Hematopoietic multipotent progenitor cell treated with erythropoietin and hydrocortisone succinate and interleukin-3 and kit ligand, for 8 days (in vitro differentiated cells): Measurements from ENCODE around the gene USP44.
"Not testable (repeated sequence)": the region's sequence is repeated elsewhere in the genome, so short reads cannot be mapped to it uniquely, and the experiment has no call there.

Source experiments
- DNase-seq: peaks from one replicate; pipeline ENCODE4 v3.0.0-alpha.2; 2015

USP44 gene

GRCh38 chr12:95505039-95505438 is 46.2 kb downstream of the USP44 start:
- no peak for DNase-seq

GRCh38 chr12:95504140-95504539 is 47.1 kb downstream of the USP44 start:
- DNase-seq: no peak

- DNase-seq: peak; percentile 62
Observed at GRCh38 chr12:95499772-95500171, 51.5 kb downstream of the USP44 start.

- no peak for DNase-seq
Observed at GRCh38 chr12:95498968-95499367, 52.3 kb downstream of the USP44 start.

GRCh38 chr12:95497031-95497430 is 54.2 kb downstream of the USP44 start:
- DNase-seq: no peak

GRCh38 chr12:95495433-95495832 is 55.8 kb downstream of the USP44 start:
- DNase-seq: no peak

GRCh38 chr12:95494888-95495287 is 56.4 kb downstream of the USP44 start:
- DNase-seq: no peak

GRCh38 chr12:95492462-95492861 is 58.8 kb downstream of the USP44 start:
- DNase-seq: no peak

GRCh38 chr12:95487024-95487423 is 64.3 kb downstream of the USP44 start:
- no peak for DNase-seq

- no peak for DNase-seq
Observed at GRCh38 chr12:95484524-95484923, 66.8 kb downstream of the USP44 start.

- DNase-seq: not testable (repeated sequence)
Observed at GRCh38 chr12:95482564-95482963, 68.7 kb downstream of the USP44 start.

GRCh38 chr12:95481888-95482287 is 69.4 kb downstream of the USP44 start:
- no peak for DNase-seq

- no peak for DNase-seq
Observed at GRCh38 chr12:95481072-95481471, 70.2 kb downstream of the USP44 start.

GRCh38 chr12:95480230-95480629 is 71.0 kb downstream of the USP44 start:
- peak; percentile 25 for DNase-seq

GRCh38 chr12:95474660-95474958 is 76.7 kb downstream of the USP44 start:
- DNase-seq: peak; percentile 38

GRCh38 chr12:95473884-95474659 is 77.2 kb downstream of the USP44 start, which contains the start of gene METAP2:
TSS of gene METAP2 (plus strand) at chr12:95474152. CDS start at chr12:95474180, 28 bp downstream.
- DNase-seq: peak; percentile 96

GRCh38 chr12:95473231-95473883 is 77.9 kb downstream of the USP44 start:
- peak; percentile 67 for DNase-seq

GRCh38 chr12:95470300-95470699 is 81.0 kb downstream of the USP44 start:
- no peak for DNase-seq
